IPS-20b (cell line): ENCODE results near the gene MAP3K1.
"Not testable (repeated sequence)": the region's sequence is repeated elsewhere in the genome, so short reads cannot be mapped to it uniquely, and the experiment has no call there.

Experiments used
- H3K27ac ChIP-seq: one replicate; pipeline ENCODE4 v1.5.1; 2013; ENCODE audit warnings: low read length
- H3K27me3 ChIP-seq: 2 replicates; pipeline ENCODE4 v1.6.1; 2013; ENCODE audit warnings: mild to moderate bottlenecking, low read length, inconsistent platforms; ENCODE audit not compliant: insufficient read depth
- H3K36me3 ChIP-seq: 2 replicates; pipeline ENCODE4 v1.6.1; 2013; ENCODE audit warnings: low read depth, mild to moderate bottlenecking, inconsistent platforms, low read length, moderate library complexity; ENCODE audit not compliant: insufficient read depth
- H3K4me1 ChIP-seq: 2 replicates; pipeline ENCODE4 v1.6.1; 2013; ENCODE audit warnings: mild to moderate bottlenecking, control low read depth, inconsistent platforms, low read length, moderate library complexity; ENCODE audit not compliant: insufficient read depth
- H3K4me3 ChIP-seq: 2 replicates; pipeline ENCODE4 v1.5.1; 2013; ENCODE audit warnings: mild to moderate bottlenecking, low read length, inconsistent platforms
- H3K9ac ChIP-seq: 2 replicates; pipeline ENCODE4 v1.6.1; 2013; ENCODE audit warnings: low read depth, mild to moderate bottlenecking, inconsistent platforms, low read length, moderate library complexity
- H3K9me3 ChIP-seq: 2 replicates; pipeline ENCODE4 v1.6.1; 2013; ENCODE audit warnings: mild to moderate bottlenecking, low read depth, low read length, inconsistent platforms; ENCODE audit not compliant: insufficient read depth

The MAP3K1 gene

GRCh38 chr5:56814963-56815657 lies at the start of gene MAP3K1:
Gene MAP3K1, plus strand, starts transcription at chr5:56815549. Its CDS starts 25 bp downstream, at chr5:56815574.
- H3K4me1 ChIP-seq = peaks cover 13% of the 10 kb centered on the region; the same call in 1 of the 2 replicates
- no peaks in the 10 kb centered on the region for H3K36me3 ChIP-seq
- H3K4me3 ChIP-seq = peak within 1 kb of the TSS; percentile 80
- peaks cover 37% of the 10 kb centered on the region for H3K27me3 ChIP-seq
- H3K27ac ChIP-seq = no peak within 1 kb of the TSS
- H3K9ac ChIP-seq = peak within 1 kb of the TSS; percentile 42; the same call in 1 of the 2 replicates
- no peaks in the 10 kb centered on the region for H3K9me3 ChIP-seq

GRCh38 chr5:56766926-56767325 lies 48.4 kb upstream of the MAP3K1 start:
- H3K36me3 ChIP-seq = no peaks in the 10 kb centered on the region
- H3K4me1 ChIP-seq = no peaks in the 10 kb centered on the region
- H3K27ac ChIP-seq = no peak overlapping the region
- no peak overlapping the region for H3K4me3 ChIP-seq
- no peaks in the 10 kb centered on the region for H3K9me3 ChIP-seq
- no peaks in the 10 kb centered on the region for H3K27me3 ChIP-seq
- H3K9ac ChIP-seq = no peak overlapping the region

DNA sequence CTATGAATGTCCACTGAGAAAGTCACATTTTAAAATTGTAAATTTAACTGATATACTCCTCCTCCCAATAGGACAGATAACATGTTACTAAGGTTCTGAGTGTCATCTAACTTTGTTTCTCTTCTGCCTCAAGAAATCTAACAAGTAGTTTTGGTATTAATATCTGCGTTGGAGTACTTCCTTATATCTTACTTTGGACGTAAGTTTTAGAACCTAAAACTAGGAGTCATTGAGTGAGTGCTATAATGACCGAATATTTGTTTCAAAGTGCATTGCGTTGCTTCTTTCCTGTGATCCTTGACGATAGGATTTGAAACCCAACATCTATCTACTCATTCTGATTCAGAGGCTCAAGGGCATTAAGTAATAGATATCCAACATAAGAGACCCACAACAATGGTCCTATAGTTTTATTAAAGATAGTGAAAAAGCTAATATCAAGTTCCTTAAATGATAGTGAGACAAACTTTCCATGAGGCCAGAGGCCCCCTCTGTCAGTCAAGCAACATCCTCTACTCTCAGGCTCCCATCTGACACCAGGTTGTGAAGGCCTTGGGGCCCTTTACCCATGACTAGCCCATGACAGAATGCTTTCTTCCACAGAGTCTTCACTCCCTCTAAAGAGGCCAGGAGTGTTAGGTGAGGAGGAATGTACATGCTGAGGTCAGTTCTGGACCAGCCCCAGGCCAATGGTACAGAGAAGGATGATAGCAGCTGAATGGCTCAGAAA lies 45.3 kb upstream of the MAP3K1 start:
- H3K36me3 ChIP-seq = no peaks in the 10 kb centered on the region
- no peaks in the 10 kb centered on the region for H3K27me3 ChIP-seq
- H3K9ac ChIP-seq = no peak overlapping the region
- no peak overlapping the region for H3K4me3 ChIP-seq
- H3K4me1 ChIP-seq = no peaks in the 10 kb centered on the region
- no peaks in the 10 kb centered on the region for H3K9me3 ChIP-seq
- H3K27ac ChIP-seq = no peak overlapping the region

DNA sequence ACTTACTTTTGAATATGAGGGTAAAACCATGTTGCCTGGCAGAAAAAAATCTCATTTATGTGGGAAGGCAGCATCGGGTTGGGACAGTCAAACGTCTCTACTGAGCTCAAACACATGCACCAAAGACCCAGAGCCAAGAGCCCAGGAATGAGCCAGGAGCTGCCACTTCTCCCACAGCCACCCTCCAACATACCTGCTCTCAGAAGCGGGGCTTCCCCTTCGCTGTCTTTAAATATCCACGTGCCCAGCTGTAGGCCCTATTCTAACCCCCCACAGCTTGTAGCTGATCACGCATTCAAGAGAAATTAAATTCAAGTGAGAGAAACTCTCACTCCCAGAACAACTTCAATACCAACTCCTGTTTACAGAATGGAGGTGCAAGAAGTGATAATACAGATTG lies 42.6 kb upstream of the MAP3K1 start:
- no peaks in the 10 kb centered on the region for H3K9me3 ChIP-seq
- no peaks in the 10 kb centered on the region for H3K4me1 ChIP-seq
- H3K9ac ChIP-seq = no peak overlapping the region
- H3K27ac ChIP-seq = no peak overlapping the region
- H3K4me3 ChIP-seq = no peak overlapping the region
- H3K27me3 ChIP-seq = no peaks in the 10 kb centered on the region
- H3K36me3 ChIP-seq = no peaks in the 10 kb centered on the region

DNA sequence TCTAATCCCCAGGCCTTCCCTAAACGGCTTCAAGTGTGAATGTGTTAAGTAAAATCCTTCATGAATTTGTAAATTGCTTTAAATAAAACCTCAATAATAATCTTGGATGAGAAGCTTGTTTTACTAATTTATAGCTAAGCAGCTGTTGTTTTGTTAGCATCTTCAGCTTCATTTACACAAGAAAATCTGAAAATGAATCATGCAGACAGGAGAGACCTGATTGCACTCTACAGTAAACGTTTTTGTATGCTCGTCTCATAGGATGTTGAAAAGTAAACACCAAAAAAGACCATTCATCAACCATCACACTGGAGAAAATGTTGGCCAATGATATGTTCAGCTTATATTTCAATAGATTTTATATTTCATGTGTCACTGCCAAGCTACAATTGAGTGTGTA lies 40.4 kb upstream of the MAP3K1 start:
- Histone ChIP-seq H3K4me3 (no peak overlapping the region), H3K27me3 (no peaks in the 10 kb centered on the region), H3K36me3 (no peaks in the 10 kb centered on the region), H3K9ac (no peak overlapping the region), H3K9me3 (no peaks in the 10 kb centered on the region), H3K27ac (no peak overlapping the region), H3K4me1 (no peaks in the 10 kb centered on the region)

DNA sequence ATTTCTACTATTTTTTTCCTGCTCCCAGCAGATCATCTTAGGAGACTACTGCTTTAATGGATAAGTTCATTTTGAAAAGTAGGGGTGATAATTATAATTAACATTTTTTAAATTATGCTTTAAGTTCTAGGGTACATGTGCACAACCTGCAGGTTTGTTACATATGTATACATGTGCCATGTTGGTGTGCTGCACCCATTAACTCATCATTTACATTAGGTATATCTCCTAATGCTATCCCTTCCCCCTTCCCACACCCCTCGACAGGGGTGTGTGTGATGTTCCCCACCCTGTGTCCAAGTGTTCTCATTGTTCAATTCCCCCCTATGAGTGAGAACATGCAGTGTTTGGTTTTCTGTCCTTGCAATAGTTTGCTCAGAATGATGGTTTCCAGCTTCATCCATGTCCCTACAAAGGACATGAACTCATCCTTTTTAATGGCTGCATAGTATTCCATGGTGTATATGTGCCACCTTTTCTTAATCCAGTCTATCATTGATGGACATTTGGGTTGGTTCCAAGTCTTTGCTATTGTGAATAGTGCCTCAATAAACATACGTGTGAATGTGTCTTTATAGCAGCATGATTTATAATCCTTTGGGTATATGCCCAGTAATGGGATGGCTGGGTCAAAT lies 39.0 kb upstream of the MAP3K1 start:
- not testable (repeated sequence) for H3K9me3 ChIP-seq, H3K9ac ChIP-seq, H3K4me1 ChIP-seq, H3K27me3 ChIP-seq, H3K4me3 ChIP-seq, H3K36me3 ChIP-seq, H3K27ac ChIP-seq

- Histone ChIP-seq H3K9ac (no peak overlapping the region), H3K27ac (no peak overlapping the region), H3K36me3 (no peaks in the 10 kb centered on the region), H3K4me1 (no peaks in the 10 kb centered on the region), H3K27me3 (no peaks in the 10 kb centered on the region), H3K4me3 (no peak overlapping the region), H3K9me3 (peaks cover 14% of the 10 kb centered on the region)
These were observed 32.1 kb upstream of the MAP3K1 start for GRCh38 chr5:56783261-56783660.

- Histone ChIP-seq H3K36me3 (no peaks in the 10 kb centered on the region), H3K27ac (no peak overlapping the region), H3K27me3 (no peaks in the 10 kb centered on the region), H3K9ac (no peak overlapping the region), H3K9me3 (peaks cover 13% of the 10 kb centered on the region), H3K4me1 (no peaks in the 10 kb centered on the region), H3K4me3 (no peak overlapping the region)
These were observed 29.0 kb upstream of the MAP3K1 start for GRCh38 chr5:56786346-56786745.

DNA sequence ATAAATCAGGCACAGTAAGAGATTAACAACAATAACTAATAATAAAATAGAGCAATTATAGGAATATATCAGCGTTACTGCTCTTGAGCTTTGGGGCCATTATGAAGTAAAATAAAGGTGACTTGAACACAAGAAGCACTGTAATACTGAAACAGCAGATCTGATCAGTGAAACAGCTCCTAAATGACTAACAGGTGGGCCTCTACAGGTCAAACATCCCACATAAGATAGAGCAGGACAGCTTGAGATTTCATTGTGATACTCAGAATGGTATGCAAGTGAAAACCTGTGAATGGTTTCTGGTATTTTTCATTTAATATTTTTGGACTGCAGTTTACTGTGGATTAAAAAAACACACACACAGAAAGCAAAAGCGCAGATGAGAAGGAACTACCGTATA lies 24.0 kb upstream of the MAP3K1 start:
- H3K27me3 ChIP-seq = no peaks in the 10 kb centered on the region

DNA sequence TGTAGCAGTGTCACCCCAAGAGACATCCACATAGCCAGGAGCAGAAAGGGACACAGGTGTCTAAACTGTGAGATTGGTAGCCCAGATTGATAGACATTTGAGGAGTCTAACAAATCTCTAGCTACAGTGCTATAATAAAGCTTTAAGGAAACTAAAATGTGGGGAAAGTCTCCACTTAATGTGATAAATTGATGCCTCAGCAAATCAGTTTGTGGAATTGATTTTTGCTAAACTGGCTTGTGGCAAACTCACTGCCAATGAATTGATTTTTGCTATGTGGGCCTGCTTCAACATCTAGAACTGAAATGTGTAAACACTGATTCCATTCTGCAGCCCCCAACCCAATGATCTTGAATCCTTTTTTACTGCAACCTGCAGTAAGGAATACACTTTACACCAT lies 16.8 kb upstream of the MAP3K1 start:
- H3K9ac ChIP-seq = no peak overlapping the region
- H3K36me3 ChIP-seq = no peaks in the 10 kb centered on the region
- H3K27ac ChIP-seq = no peak overlapping the region
- H3K27me3 ChIP-seq = no peaks in the 10 kb centered on the region
- no peaks in the 10 kb centered on the region for H3K9me3 ChIP-seq
- no peak overlapping the region for H3K4me3 ChIP-seq
- H3K4me1 ChIP-seq = no peaks in the 10 kb centered on the region

More for the DNA sequence above, 24.0 kb upstream of the MAP3K1 start:
- Histone ChIP-seq H3K9ac (no peak overlapping the region), H3K4me3 (no peak overlapping the region), H3K9me3 (no peaks in the 10 kb centered on the region), H3K4me1 (no peaks in the 10 kb centered on the region), H3K27ac (no peak overlapping the region), H3K36me3 (no peaks in the 10 kb centered on the region)

DNA sequence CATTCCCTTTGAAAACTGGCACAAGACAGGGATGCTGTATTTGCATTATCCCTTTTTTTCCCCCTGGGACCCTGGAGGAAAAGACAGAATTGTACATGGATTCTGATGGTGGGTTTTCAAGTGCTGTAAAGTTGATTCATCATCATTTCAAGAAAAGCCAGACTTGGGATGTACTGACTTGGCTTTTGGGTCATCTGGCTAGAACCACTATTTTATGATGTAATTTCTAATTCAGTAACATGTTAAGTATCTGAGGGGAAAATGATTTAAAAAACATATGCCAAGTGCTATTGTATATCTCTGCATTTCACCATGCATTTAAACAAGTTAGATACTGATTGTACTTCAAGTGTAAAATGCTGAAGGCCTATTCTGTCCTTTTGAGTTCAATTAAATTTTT lies 15.2 kb upstream of the MAP3K1 start:
- Histone ChIP-seq H3K4me1 (no peaks in the 10 kb centered on the region), H3K9ac (no peak overlapping the region), H3K36me3 (no peaks in the 10 kb centered on the region), H3K27ac (no peak overlapping the region), H3K4me3 (no peak overlapping the region), H3K27me3 (no peaks in the 10 kb centered on the region), H3K9me3 (no peaks in the 10 kb centered on the region)

- no peak overlapping the region for H3K27ac ChIP-seq
- H3K27me3 ChIP-seq = no peaks in the 10 kb centered on the region
- no peaks in the 10 kb centered on the region for H3K36me3 ChIP-seq
- H3K4me1 ChIP-seq = no peaks in the 10 kb centered on the region
- no peak overlapping the region for H3K9ac ChIP-seq
- H3K9me3 ChIP-seq = no peaks in the 10 kb centered on the region
- H3K4me3 ChIP-seq = no peak overlapping the region
These were observed 14.1 kb upstream of the MAP3K1 start for GRCh38 chr5:56801256-56801655.
